ENCODE measurements around the gene AP3M1. TPM values are rescaled to one million over a fixed set of nuclear protein-coding genes. Genes with fewer than 3 reads are reported as not detected.

Gene AP3M1
- total RNA-seq, 1 donor from 2014 or later = 33.1 TPM

DNA sequence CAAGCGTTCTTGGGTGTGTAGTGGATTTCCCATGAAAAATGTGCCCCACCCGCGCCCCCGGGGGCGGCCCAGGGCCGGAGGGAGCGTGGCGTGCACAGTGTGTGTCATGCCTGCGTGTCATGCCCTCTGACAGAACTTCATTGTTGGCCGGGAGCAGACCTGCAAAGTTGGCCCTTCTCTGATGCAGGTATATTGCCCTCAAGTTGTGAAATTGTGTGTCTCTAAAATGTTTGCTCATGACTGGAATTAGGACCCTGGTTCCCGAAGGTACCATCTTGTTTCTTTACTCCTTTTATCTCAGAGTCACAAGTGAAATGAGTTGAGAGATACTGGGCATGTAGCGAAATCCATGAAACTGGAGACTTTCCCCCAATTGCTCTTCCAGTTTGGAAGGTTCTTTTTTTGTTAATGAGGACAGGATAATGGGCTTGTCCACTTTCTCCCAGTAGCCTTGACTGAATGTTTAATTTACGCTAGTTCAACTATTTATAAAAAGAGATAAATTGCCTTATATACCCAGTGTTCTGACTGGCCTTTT, 26.6 kb upstream of the AP3M1 start:
- Histone ChIP-seq H3K9me3 (no peaks in the 10 kb centered on the region), H3K36me3 (no peaks in the 10 kb centered on the region), H3K4me1 (peaks cover 17% of the 10 kb centered on the region), H3K27ac (peak overlapping the region; percentile 89), H3K4me3 (peak overlapping the region; percentile 79), H3K27me3 (no peaks in the 10 kb centered on the region)
- peak; percentile 40 for ATAC-seq
- peak; percentile 79 for DNase-seq
- intact Hi-C loops (cut with DNase I) = no loop called here
- TF ChIP-seq, protein P1, sequence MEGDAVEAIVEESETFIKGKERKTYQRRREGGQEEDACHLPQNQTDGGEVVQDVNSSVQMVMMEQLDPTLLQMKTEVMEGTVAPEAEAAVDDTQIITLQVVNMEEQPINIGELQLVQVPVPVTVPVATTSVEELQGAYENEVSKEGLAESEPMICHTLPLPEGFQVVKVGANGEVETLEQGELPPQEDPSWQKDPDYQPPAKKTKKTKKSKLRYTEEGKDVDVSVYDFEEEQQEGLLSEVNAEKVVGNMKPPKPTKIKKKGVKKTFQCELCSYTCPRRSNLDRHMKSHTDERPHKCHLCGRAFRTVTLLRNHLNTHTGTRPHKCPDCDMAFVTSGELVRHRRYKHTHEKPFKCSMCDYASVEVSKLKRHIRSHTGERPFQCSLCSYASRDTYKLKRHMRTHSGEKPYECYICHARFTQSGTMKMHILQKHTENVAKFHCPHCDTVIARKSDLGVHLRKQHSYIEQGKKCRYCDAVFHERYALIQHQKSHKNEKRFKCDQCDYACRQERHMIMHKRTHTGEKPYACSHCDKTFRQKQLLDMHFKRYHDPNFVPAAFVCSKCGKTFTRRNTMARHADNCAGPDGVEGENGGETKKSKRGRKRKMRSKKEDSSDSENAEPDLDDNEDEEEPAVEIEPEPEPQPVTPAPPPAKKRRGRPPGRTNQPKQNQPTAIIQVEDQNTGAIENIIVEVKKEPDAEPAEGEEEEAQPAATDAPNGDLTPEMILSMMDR (IDR thresholded peaks at IDR 0.05) = no peak

DNA sequence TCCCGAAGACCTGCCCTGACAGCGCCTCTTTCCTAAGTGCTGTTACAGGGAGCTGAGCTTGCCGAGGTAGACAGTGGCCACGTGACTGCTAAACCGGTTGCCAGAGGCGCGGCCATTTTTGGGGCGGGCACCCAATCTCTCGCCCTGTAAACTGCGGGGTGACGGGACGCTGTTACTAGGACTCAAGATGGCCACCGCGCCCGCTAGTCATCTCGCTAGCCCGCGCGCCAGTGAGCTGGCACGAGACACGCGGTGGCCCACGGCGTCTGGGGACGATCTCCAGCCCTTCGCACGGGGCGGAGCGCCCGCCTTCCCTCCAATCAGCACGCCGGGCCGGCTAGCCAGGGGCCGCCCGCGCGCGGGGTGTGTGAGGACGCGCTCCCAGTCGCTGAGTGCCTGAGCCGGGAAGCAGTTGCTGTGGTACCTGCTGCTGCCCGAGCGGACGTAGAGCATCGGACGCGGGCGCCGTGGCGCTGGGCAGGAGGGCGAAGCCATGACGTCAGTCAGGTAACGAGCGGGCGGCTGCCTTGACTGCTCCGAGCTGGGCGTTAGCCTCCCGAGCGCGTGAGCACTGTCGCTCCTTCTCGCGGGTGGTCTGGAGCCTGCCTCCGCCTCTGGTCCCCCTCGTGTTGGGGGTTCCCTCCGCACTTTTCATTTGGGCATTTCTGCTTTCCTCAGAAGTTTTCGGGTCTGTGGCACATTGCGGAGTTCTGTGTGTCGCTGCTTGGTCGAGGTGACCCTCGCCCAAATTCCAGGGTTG, 25.9 kb upstream of the AP3M1 start:
- Histone ChIP-seq H3K27ac (peak overlapping the region; percentile 89), H3K36me3 (no peaks in the 10 kb centered on the region), H3K4me1 (peaks cover 19% of the 10 kb centered on the region), H3K9me3 (no peaks in the 10 kb centered on the region), H3K27me3 (no peaks in the 10 kb centered on the region), H3K4me3 (peak overlapping the region; percentile 79)
- DNase-seq (peak; percentile 99), ATAC-seq (peak; percentile 98)
- intact Hi-C loops (cut with DNase I) = no loop called here
- TF ChIP-seq, protein P1 (IDR thresholded peaks at IDR 0.05) = no peak

DNA sequence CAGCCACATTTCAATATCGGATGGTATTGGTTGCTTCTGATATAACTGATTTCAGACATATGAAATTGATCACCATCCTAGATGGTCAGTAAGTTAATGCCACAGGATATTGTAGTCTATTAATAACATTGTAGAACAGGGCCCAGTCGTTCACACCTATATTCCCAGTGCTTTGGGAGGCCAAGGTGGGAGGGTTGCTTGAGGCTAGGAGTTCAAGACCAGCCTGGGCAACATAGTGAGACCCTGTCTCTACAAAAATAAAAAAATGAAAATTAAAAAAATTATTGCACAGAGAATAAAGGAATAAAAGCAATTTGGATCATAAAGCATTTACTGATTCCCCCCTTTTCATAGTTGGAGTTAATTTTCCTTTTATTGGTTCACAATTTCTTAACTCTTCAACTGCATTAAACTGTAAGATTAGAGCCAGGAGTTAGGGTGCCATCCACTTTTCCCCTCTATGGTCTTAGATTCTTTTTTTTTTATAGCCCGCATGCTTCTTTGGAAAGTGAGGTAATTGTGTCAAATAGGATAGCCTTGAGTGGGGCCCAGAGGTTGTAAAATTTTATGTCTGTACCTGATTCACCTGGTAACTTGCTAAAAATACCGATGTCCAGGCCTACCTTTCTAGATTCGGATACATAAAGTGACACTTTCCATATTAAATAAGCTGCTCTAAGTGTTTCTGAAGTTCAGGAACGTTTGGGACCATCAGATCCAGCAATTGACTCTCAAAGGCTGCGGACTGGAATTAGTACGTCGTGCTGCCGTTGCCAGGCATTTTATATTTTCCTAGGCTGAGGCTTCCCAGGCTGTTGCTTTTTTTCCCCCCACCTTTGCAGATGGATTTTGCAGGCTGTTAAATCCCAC, 25.1 kb upstream of the AP3M1 start:
- Histone ChIP-seq H3K27me3 (no peaks in the 10 kb centered on the region), H3K36me3 (no peaks in the 10 kb centered on the region), H3K4me3 (peak overlapping the region; percentile 79), H3K9me3 (no peaks in the 10 kb centered on the region), H3K4me1 (peaks cover 23% of the 10 kb centered on the region), H3K27ac (peak overlapping the region; percentile 89)
- intact Hi-C loops (cut with DNase I) = no loop called here
- no peak for ATAC-seq
- TF ChIP-seq, protein P1 (IDR thresholded peaks at IDR 0.05) = no peak
- no peak for DNase-seq

DNA sequence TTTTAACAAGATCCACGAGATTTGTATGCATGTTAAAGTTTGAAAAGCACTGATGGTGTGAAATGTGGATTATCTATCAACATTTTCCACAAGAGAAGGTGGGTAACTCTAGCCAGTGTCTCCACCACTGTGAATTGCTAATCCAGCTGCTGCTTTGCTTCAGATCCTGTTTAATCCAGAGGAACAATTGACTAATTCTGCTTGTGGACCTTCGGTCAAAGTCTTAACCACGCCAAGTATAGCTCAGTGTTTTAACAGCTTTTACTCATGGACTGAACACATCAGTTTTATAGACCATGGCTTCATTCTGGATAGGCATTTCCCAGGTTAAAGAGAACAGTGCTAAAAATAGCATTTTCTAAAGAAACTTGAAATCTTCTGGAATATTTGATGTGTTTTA, 23.9 kb upstream of the AP3M1 start:
- Histone ChIP-seq H3K36me3 (no peaks in the 10 kb centered on the region), H3K27ac (no peak overlapping the region), H3K4me1 (peaks cover 23% of the 10 kb centered on the region), H3K9me3 (no peaks in the 10 kb centered on the region), H3K27me3 (no peaks in the 10 kb centered on the region), H3K4me3 (no peak overlapping the region)
- no peak for ATAC-seq
- no peak for DNase-seq
- TF ChIP-seq, protein P1 (IDR thresholded peaks at IDR 0.05) = no peak
- intact Hi-C loops (cut with DNase I) = no loop called here

DNA sequence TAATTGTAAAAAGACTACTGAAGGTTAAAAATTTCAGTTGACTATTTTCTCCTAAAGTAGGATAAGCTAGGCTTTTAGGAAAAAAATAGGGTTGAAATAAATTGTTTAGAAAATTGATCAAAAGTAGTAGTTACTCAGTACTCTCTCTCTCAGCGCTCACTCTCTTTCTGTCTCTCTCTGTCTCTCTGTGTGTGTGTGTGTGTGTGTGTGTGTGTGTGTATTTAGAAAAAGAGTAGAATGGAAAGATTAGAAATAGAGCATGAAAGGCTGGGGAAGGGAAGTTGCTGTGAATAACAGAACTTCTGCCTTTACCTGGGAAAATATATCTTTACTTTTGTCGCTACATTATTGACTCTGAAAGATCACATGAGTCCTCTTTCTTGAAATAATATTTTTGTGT, 21.0 kb upstream of the AP3M1 start:
- Histone ChIP-seq H3K27me3 (no peaks in the 10 kb centered on the region), H3K9me3 (no peaks in the 10 kb centered on the region), H3K36me3 (no peaks in the 10 kb centered on the region), H3K4me1 (peaks cover 13% of the 10 kb centered on the region), H3K27ac (no peak overlapping the region), H3K4me3 (no peak overlapping the region)
- no peak for DNase-seq
- no peak for ATAC-seq
- TF ChIP-seq, protein P1 (IDR thresholded peaks at IDR 0.05) = no peak
- intact Hi-C loops (cut with DNase I) = no loop called here

Measured in upper lobe of right lung (tissue), 1 donor.